HG03097 (cell line): ENCODE data around the gene SLC25A20.
"Not testable (repeated sequence)": the region's sequence is repeated elsewhere in the genome, so short reads cannot be mapped to it uniquely, and the experiment has no call there.

Experiments used
- ATAC-seq: cut with Tn5 transposase; IDR thresholded peaks from one replicate; pipeline ENCODE4 v1.9.1; 2021; ENCODE audit not compliant: unreplicated experiment, low FRiP score

SLC25A20 gene

GRCh38 chr3:48847504-48848423 lies 50.9 kb downstream of the SLC25A20 start, which contains the start of gene PRKAR2A:
PRKAR2A (minus strand) TSS chr3:48847874; CDS start chr3:48847596, 278 bp downstream.
- peak; percentile 82 for ATAC-seq

GRCh38 chr3:48847053-48847503 lies 51.6 kb downstream of the SLC25A20 start:
- ATAC-seq, result peak; percentile 37

DNA sequence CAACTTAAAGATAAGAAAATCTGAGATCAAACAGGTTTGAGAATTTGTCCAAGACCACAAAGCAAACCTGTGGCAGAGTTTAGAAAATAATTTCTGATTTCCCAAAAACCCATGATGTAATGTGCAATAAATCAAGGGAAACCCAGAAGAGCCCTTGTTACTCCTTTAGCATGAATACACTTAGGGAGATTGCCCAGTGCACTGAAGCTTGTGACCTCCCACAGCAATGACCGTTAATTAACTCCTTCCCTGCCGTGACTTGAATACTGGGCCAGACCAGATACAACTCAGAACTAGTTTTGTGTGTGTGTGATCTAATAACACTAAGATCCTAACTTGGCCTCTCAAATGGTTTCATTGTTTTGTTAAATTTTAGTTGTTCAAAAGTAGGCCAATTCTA lies 53.5 kb downstream of the SLC25A20 start:
- ATAC-seq, result no peak

- no peak for ATAC-seq
Measured at GRCh38 chr3:48837163-48837562, 61.5 kb downstream of the SLC25A20 start.

DNA sequence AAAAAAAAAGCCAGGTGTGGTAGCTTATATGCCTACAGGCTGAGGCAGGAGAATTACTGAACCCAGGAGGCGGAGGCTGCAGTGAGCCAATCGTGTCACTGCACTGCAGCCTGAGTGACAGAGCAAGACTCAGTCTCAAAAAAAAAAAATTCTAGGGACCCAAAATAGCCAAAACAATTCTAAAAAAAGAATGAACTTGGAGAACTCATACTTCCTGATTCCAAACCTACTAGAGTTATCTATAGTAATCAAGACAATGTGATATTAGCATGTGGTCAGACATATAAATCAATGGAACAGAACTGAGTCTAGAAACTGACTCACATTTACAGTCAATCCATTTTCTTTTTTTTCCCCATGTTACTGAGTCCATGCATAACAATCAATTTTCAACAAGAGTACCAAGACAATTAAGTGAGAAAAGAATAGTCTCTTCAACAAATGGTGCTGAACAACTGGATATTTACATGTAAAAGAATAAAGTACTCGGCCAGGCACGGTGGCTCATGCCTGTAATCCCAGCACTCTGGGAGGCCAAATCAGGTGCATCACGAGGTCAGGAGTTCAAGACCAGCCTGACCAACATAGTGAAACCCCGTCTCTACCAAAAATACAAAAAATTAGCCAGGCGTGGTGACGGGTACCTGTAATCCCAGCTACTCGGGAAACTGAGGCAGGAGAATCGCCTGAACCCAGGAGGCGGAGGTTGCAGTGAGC lies 62.9 kb downstream of the SLC25A20 start:
- no peak for ATAC-seq

- ATAC-seq, result no peak
Measured at GRCh38 chr3:48832684-48833083, 66.0 kb downstream of the SLC25A20 start.

DNA sequence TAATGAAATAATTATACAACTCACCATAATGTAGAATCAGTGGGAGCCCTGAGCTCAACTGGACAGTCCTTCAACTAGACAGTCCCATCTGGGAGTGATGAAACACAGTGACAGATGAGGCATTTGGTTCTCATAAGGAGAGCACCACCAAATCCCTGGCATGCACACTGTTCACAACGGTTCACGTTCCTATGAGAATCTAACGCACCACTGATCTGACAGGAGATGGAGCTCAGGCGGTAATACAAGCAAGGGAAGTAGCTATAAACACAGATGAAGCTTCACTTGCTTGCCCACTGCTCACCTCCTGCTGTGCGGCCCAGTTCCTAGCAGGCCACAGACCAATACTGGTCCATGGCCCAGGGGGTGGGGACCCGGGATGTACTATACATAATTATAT lies 68.0 kb downstream of the SLC25A20 start:
- ATAC-seq, result no peak

DNA sequence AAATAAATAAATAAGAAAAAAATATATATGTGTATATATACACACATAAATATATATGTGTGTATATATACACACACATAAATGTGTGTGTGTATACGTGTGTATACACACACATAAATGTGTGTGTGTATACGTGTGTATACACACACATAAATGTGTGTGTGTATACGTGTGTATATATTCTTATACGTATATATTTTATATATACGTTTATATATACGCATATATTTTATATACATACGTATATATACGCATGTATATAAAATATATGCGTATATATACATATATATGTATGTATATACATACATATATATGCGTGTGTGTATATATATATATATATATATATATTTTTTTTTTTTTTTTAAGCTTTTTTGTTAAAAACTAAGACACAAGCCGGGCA lies 69.2 kb downstream of the SLC25A20 start:
- ATAC-seq, result not testable (repeated sequence)

GRCh38 chr3:48827874-48828273 lies 70.8 kb downstream of the SLC25A20 start:
- not testable (repeated sequence) for ATAC-seq

- no peak for ATAC-seq
Measured at GRCh38 chr3:48826451-48826850, 72.2 kb downstream of the SLC25A20 start.

- no peak for ATAC-seq
Measured at GRCh38 chr3:48820612-48821324, 77.9 kb downstream of the SLC25A20 start.

DNA sequence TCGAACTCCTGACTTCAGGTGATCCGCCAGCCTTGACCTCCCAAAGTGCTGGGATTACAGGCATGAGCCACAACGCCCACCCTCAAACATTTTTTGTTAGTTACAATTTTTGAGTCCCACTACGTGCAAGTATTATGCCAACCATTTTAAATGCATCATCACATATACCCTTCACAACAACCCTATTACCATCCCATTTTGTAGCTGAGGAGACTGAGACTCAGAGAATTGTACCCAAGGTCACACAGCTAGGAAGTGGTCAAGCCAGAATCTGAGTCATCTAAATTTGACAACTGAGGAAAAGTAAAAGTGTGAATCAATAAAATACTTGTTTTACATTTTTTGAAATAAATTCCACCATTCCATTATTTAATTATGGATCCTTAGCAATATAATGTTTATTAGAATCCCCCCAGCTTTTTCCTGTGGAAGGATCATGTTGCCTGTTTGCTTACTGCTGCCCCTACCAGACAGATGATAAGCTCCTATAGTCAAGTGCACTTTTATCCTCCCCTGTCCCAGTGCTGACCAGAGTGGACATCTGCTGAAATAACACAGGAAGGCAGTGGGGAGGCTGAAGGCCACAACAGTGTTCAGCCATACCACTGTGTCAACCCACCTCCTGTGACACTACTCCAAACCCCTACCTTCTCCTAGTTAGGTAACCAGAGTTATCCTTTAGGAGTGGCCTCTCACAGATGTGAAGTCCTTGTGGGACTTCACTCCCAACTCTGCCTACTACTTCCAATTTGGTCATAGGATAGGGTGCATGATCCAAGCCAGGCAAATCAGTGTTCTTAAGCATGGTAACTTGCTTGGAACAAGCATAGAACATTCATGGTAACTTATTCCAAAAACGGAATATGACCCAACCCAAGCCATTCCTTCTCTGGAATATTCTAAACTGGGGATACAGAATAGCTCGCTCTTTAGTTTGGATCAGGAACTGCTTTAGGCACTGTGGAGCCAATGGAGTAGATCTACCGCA lies 79.2 kb downstream of the SLC25A20 start:
- no peak for ATAC-seq

- no peak for ATAC-seq
Measured at GRCh38 chr3:48811524-48811923, 87.2 kb downstream of the SLC25A20 start.
